GM21717 (cell line): Measurements from ENCODE around the gene CPXM2.

Experiments used
- ATAC-seq: cut with Tn5 transposase; IDR thresholded peaks from one replicate; pipeline ENCODE4 v1.9.1; 2021; ENCODE audit warnings: mild to moderate bottlenecking, moderate library complexity; ENCODE audit not compliant: unreplicated experiment

CPXM2 gene

GRCh38 chr10:123778719-123779517 is 112.7 kb downstream of the CPXM2 start:
- no peak for ATAC-seq

- ATAC-seq, result no peak
Measured at GRCh38 chr10:123777881-123778280, 113.7 kb downstream of the CPXM2 start.

GRCh38 chr10:123774132-123774742 is 117.4 kb downstream of the CPXM2 start:
- no peak for ATAC-seq

- ATAC-seq, result no peak
Measured at GRCh38 chr10:123772645-123773508, 118.7 kb downstream of the CPXM2 start.

GRCh38 chr10:123771877-123772644 is 119.5 kb downstream of the CPXM2 start:
- ATAC-seq, result no peak

GRCh38 chr10:123769647-123770046 is 122.0 kb downstream of the CPXM2 start:
- ATAC-seq, result no peak

GRCh38 chr10:123766761-123767160 is 124.8 kb downstream of the CPXM2 start:
- no peak for ATAC-seq

- no peak for ATAC-seq
Measured at GRCh38 chr10:123766012-123766411, 125.6 kb downstream of the CPXM2 start.

GRCh38 chr10:123761666-123762230 is 129.9 kb downstream of the CPXM2 start:
- ATAC-seq, result no peak

- ATAC-seq, result no peak
Measured at GRCh38 chr10:123761038-123761428, 130.6 kb downstream of the CPXM2 start.

GRCh38 chr10:123760356-123761037 is 131.1 kb downstream of the CPXM2 start:
- no peak for ATAC-seq

GRCh38 chr10:123759501-123760031 is 132.0 kb downstream of the CPXM2 start:
- ATAC-seq, result no peak

- ATAC-seq, result no peak
Measured at GRCh38 chr10:123759041-123759440, 132.6 kb downstream of the CPXM2 start.

- ATAC-seq, result no peak
Measured at GRCh38 chr10:123757853-123758252, 133.8 kb downstream of the CPXM2 start.

- ATAC-seq, result no peak
Measured at GRCh38 chr10:123755061-123755460, 136.5 kb downstream of the CPXM2 start.

- ATAC-seq, result no peak
Measured at GRCh38 chr10:123754123-123754522, 137.5 kb downstream of the CPXM2 start.

GRCh38 chr10:123751342-123752134 is 140.1 kb downstream of the CPXM2 start:
- no peak for ATAC-seq

GRCh38 chr10:123750901-123751300 is 140.7 kb downstream of the CPXM2 start:
- ATAC-seq, result no peak

- no peak for ATAC-seq
Measured at GRCh38 chr10:123748711-123749110, 142.9 kb downstream of the CPXM2 start.
